SU-DHL-6 (cell line): Measurements from ENCODE around the gene JSRP1.

ENCODE experiments used
- H2AFZ ChIP-seq: fragments of 200-600 bp; sonication (generic); 2 replicates; pipeline ENCODE4 v1.6.1; 2014; ENCODE audit warnings: low read depth, mild to moderate bottlenecking, moderate library complexity, mixed read lengths, antibody characterized with exemption, low read length; ENCODE audit not compliant: severe bottlenecking
- H3F3A ChIP-seq: fragments of 200-600 bp; shearing (Covaris generic); 2 replicates; pipeline ENCODE4 v1.6.0; 2016; ENCODE audit warnings: antibody characterized with exemption, mild to moderate bottlenecking; ENCODE audit not compliant: insufficient read depth
- H3K27ac ChIP-seq: fragments of 200-600 bp; sonication (generic); 2 replicates; pipeline ENCODE4 v1.5.1; 2016; ENCODE audit warnings: low read depth, mild to moderate bottlenecking, low read length, moderate library complexity, mixed read lengths
- H3K27me3 ChIP-seq: fragments of 200-600 bp; sonication (generic), shearing (Covaris generic); 2 replicates; pipeline ENCODE4 v1.6.0; 2014; ENCODE audit warnings: mild to moderate bottlenecking, low read length
- H3K36me3 ChIP-seq: fragments of 200-600 bp; sonication (generic); 2 replicates; pipeline ENCODE4 v1.6.1; 2014; ENCODE audit warnings: mild to moderate bottlenecking, low read length, mixed read lengths
- H3K4me2 ChIP-seq: fragments of 300-600, 200-600 bp; shearing (Covaris generic), sonication (generic); 2 replicates; pipeline ENCODE4 v1.6.0; 2014; ENCODE audit warnings: low read length, low read depth, mild to moderate bottlenecking; ENCODE audit not compliant: poor library complexity, severe bottlenecking
- H3K4me3 ChIP-seq: fragments of 200-600 bp; sonication (generic); 2 replicates; pipeline ENCODE4 v1.5.1; 2014; ENCODE audit warnings: antibody characterized with exemption, low read length, mild to moderate bottlenecking, mixed read lengths; ENCODE audit not compliant: insufficient read depth, poor library complexity, severe bottlenecking
- H3K79me2 ChIP-seq: fragments of 200-600 bp; sonication (generic); 2 replicates; pipeline ENCODE4 v1.6.1; 2014; ENCODE audit warnings: mild to moderate bottlenecking, low read length, moderate library complexity; ENCODE audit not compliant: insufficient read depth
- H3K9ac ChIP-seq: fragments of 200-600 bp; sonication (generic); 2 replicates; pipeline ENCODE4 v1.7.0; 2014; ENCODE audit warnings: mild to moderate bottlenecking, low read length
- H3K9me2 ChIP-seq: fragments of 200-600 bp; sonication (generic); replicated peaks from 2 replicates; pipeline ENCODE4 v1.6.1; 2014; ENCODE audit warnings: low read length; ENCODE audit not compliant: insufficient read depth
- H3K9me3 ChIP-seq: fragments of 200-600 bp; sonication (generic); 2 replicates; pipeline ENCODE4 v1.6.1; 2014; ENCODE audit warnings: low read length, mixed read lengths; ENCODE audit not compliant: insufficient read depth
- H4K20me1 ChIP-seq: fragments of 200-600 bp; sonication (generic); 2 replicates; pipeline ENCODE4 v1.6.1; 2014; ENCODE audit warnings: low read depth, mild to moderate bottlenecking, antibody characterized with exemption, low read length, moderate library complexity, mixed read lengths
- EZH2phosphoT487 ChIP-seq: fragments of 200-600 bp; sonication (generic), shearing (Covaris generic); conservative IDR thresholded peaks from 2 replicates; pipeline ENCODE4 v1.6.1; 2018; ENCODE audit warnings: mild to moderate bottlenecking, antibody characterized with exemption, low read length, moderate library complexity, mixed read lengths
- TF ChIP-seq, protein P1 (sequence below): fragments of 200-600 bp; sonication (generic); IDR thresholded peaks from one replicate; pipeline ENCODE4 v1.5.1; 2017; ENCODE audit warnings: antibody characterized with exemption, mild to moderate bottlenecking, low read length, moderate library complexity; ENCODE audit not compliant: insufficient read depth, poor library complexity, severe bottlenecking

JSRP1 gene

DNA sequence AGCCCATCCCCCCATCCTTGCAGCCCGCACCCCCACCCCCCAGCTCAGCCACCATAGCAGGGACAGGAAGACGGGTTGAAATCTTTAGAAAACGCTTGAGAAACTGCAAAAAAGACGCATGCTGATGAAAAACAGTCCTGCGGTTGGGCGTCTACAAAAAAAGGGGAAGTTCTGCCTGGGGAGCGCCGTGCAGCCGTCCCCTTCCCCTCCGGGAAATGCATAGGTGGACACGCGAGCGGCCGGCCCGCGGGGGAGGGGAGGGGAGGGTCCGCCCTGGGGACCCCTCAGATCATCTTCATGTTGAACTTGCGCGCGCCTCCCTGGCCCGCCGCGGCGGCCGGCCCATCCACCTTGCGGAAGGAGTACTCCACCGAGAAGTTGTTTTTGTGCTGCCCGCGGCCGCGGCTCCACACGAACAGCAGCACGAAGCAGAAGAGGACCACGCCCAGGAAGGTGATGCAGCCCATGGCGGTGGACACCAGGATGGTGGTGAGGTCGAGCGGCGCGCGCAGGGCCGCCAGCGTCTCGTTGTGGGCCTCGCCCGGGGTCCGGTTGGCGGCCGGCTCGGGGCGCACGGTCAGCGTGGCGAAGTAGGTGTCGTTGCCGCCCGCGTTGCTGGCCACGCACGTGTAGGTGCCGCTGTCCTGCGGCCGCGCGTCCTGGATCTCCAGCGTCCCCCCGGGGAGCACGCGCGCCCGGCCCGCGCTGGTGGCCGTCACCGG is 33.7 kb upstream of the JSRP1 start:
- Histone ChIP-seq H3K27me3 (no peaks in the 10 kb centered on the region), H2AFZ (peak overlapping the region; percentile 12), H3K4me2 (peak overlapping the region; percentile 68), H3F3A (0 out of 2 replicates have a peak, but pooled peaks cover 3% of the 10 kb centered on the region), H3K27ac (peak overlapping the region; percentile 75), H3K9me3 (no peaks in the 10 kb centered on the region), H3K9ac (peak overlapping the region; percentile 51), H3K36me3 (no peaks in the 10 kb centered on the region), H3K79me2 (no peaks in the 10 kb centered on the region), H4K20me1 (no peaks in the 10 kb centered on the region), H3K4me3 (peak overlapping the region; percentile 52), H3K9me2 (no peaks in the 10 kb centered on the region)
- no peak for TF ChIP-seq EZH2phosphoT487
- TF ChIP-seq, protein P1, sequence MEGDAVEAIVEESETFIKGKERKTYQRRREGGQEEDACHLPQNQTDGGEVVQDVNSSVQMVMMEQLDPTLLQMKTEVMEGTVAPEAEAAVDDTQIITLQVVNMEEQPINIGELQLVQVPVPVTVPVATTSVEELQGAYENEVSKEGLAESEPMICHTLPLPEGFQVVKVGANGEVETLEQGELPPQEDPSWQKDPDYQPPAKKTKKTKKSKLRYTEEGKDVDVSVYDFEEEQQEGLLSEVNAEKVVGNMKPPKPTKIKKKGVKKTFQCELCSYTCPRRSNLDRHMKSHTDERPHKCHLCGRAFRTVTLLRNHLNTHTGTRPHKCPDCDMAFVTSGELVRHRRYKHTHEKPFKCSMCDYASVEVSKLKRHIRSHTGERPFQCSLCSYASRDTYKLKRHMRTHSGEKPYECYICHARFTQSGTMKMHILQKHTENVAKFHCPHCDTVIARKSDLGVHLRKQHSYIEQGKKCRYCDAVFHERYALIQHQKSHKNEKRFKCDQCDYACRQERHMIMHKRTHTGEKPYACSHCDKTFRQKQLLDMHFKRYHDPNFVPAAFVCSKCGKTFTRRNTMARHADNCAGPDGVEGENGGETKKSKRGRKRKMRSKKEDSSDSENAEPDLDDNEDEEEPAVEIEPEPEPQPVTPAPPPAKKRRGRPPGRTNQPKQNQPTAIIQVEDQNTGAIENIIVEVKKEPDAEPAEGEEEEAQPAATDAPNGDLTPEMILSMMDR = no peak

DNA sequence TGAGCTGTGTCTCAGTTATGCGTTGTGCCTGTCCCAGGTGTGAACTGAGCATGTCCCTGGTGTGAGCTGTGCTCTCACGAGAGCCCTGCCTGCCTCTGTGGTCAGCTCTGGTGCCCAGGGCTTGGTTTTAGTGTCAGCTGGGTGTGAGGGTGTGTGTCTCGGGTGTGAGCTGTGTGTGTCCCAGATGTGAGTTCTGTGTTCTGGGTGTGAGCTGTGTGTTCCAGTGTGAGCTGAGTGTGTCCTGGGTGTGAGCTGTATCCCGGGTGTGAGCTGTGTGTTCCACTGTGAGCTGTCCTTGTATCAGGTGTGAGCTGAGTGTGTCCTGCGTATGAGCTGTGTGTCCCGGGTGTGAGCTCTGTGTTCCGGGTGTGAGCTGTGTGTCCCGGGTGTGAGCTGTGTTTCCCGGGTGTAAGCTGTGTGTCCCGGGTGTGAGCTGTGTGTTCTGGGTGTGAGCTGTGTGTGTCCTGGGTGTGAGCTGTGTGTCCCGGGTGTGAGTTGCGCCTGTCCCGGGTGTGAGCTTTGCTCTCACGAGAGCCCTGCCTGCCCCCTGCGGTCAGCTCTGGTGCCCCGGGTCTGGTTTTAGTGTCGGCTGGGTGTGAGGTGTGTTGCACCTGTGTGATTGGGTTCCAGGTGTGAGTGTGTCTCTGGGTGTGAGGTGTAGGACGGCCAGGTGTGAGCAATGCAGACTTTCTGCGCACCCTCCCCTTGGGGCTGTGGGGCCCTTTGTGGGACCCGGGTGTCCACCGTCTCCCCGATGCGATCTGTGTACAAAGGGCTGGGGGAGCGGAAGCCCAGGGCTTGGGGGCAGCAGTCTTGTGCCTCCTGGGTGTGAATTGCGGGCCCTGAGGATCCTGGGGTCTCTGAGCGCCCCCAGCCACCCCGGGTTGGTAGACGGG is 32.8 kb upstream of the JSRP1 start:
- Histone ChIP-seq H3K4me3 (peak overlapping the region; percentile 52), H3K9me2 (no peaks in the 10 kb centered on the region), H3K79me2 (no peaks in the 10 kb centered on the region), H3K27me3 (no peaks in the 10 kb centered on the region), H4K20me1 (no peaks in the 10 kb centered on the region), H3K9ac (peak overlapping the region; percentile 51; the same call in 1 of the 2 replicates), H2AFZ (no peak overlapping the region), H3K27ac (peak overlapping the region; percentile 75), H3F3A (0 out of 2 replicates have a peak, but pooled peaks cover 3% of the 10 kb centered on the region), H3K36me3 (no peaks in the 10 kb centered on the region), H3K4me2 (peak overlapping the region; percentile 68), H3K9me3 (no peaks in the 10 kb centered on the region)
- no peak for TF ChIP-seq EZH2phosphoT487
- TF ChIP-seq, protein P1 = no peak

DNA sequence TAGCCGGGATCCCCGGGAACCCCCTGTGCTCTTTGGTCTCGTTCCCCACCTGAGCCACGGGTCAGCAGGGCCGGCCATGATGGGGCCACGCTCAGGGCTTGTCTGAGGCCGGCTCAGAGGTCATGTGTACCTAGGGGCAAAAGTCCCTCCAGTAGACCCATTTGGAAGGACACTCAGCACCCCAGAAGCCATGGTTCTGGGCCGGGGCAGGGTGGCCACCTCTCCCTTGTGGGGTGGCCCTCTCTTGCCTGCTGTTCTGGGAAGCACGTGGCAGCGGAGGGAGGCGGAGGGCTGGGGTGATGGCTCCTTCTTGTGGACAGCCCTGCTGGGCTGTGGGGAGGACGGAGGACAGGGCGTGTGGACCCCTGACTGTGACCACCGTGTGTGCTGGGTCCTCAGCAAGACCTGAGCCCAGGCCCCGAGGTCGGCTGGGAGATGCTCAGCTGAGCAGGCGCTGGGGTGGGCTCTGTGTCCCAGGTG is 32.2 kb upstream of the JSRP1 start:
- Histone ChIP-seq H3K79me2 (no peaks in the 10 kb centered on the region), H3K9me3 (no peaks in the 10 kb centered on the region), H3K27me3 (no peaks in the 10 kb centered on the region), H3K9me2 (no peaks in the 10 kb centered on the region), H3K36me3 (no peaks in the 10 kb centered on the region), H3K9ac (no peak overlapping the region), H3F3A (0 out of 2 replicates have a peak, but pooled peaks cover 3% of the 10 kb centered on the region), H2AFZ (no peak overlapping the region), H3K4me2 (no peak overlapping the region), H3K27ac (no peak overlapping the region), H4K20me1 (no peaks in the 10 kb centered on the region), H3K4me3 (no peak overlapping the region)
- TF ChIP-seq, protein P1 = no peak
- no peak for TF ChIP-seq EZH2phosphoT487
